Measurements from ENCODE around the gene PSME1.

DNA sequence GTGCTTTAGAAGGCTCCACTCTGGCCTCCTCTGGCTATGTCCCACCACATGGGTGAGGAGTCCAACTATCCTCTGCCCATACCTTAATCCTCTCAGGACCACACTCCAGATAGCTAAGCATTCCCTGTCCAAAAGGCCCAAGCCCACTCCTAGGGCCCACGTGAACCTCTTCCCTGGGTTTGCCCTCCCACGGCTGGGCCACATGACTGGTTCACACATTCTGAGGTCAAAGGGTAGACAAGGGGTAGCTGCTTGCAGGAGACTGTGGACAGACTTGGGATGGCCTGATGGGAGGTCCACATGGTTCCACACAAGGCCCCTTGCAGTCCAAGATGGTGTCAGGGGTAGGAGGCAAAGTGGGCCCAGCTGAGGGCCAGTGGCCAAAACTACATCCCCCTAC is 47.9 kb upstream of the PSME1 start:
- TF ChIP-seq POLR2A (IDR thresholded peaks at IDR 0.05) = no peak
- TF ChIP-seq, protein P1, sequence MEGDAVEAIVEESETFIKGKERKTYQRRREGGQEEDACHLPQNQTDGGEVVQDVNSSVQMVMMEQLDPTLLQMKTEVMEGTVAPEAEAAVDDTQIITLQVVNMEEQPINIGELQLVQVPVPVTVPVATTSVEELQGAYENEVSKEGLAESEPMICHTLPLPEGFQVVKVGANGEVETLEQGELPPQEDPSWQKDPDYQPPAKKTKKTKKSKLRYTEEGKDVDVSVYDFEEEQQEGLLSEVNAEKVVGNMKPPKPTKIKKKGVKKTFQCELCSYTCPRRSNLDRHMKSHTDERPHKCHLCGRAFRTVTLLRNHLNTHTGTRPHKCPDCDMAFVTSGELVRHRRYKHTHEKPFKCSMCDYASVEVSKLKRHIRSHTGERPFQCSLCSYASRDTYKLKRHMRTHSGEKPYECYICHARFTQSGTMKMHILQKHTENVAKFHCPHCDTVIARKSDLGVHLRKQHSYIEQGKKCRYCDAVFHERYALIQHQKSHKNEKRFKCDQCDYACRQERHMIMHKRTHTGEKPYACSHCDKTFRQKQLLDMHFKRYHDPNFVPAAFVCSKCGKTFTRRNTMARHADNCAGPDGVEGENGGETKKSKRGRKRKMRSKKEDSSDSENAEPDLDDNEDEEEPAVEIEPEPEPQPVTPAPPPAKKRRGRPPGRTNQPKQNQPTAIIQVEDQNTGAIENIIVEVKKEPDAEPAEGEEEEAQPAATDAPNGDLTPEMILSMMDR (IDR thresholded peaks at IDR 0.05 in 4 of 5, conservative IDR thresholded peaks at IDR 0.05 in 1 of 5) = no peak

All from gastrocnemius medialis (tissue), 4 donors.